ENCODE data around the gene LRRK1. TPM values are rescaled to one million over a fixed set of nuclear protein-coding genes. Genes with fewer than 3 reads are reported as not detected.

LRRK1 gene
- total RNA-seq, 1 donor from 2014 or later, result 10.8 TPM

- DNase-seq, result no peak
Measured at GRCh38 chr15:100892013-100892355, 27.2 kb upstream of the LRRK1 start.

- DNase-seq, result no peak
Measured at GRCh38 chr15:100893261-100893963, 25.7 kb upstream of the LRRK1 start.

- no peak for DNase-seq
Measured at GRCh38 chr15:100893964-100894295, 25.2 kb upstream of the LRRK1 start.

- DNase-seq, result no peak
Measured at GRCh38 chr15:100895721-100896120, 23.4 kb upstream of the LRRK1 start.

- no peak for DNase-seq
Measured at GRCh38 chr15:100897221-100898151, 21.7 kb upstream of the LRRK1 start.

GRCh38 chr15:100898152-100898490 lies 21.0 kb upstream of the LRRK1 start:
- no peak for DNase-seq

GRCh38 chr15:100898661-100899462 lies 20.3 kb upstream of the LRRK1 start:
- no peak for DNase-seq

- no peak for DNase-seq
Measured at GRCh38 chr15:100899601-100900000, 19.6 kb upstream of the LRRK1 start.

GRCh38 chr15:100900136-100900794 lies 18.9 kb upstream of the LRRK1 start:
- DNase-seq, result no peak

GRCh38 chr15:100900795-100901169 lies 18.4 kb upstream of the LRRK1 start:
- no peak for DNase-seq

GRCh38 chr15:100901296-100901695 lies 17.9 kb upstream of the LRRK1 start:
- DNase-seq, result no peak

GRCh38 chr15:100901702-100902435 lies 17.3 kb upstream of the LRRK1 start:
- no peak for DNase-seq

- peak; percentile 89 for DNase-seq
Measured at GRCh38 chr15:100902436-100903167, 16.6 kb upstream of the LRRK1 start.

- DNase-seq, result no peak
Measured at GRCh38 chr15:100903168-100903554, 16.0 kb upstream of the LRRK1 start.

GRCh38 chr15:100905850-100906249 lies 13.3 kb upstream of the LRRK1 start:
- no peak for DNase-seq

- DNase-seq, result no peak
Measured at GRCh38 chr15:100908466-100908865, 10.7 kb upstream of the LRRK1 start.

GRCh38 chr15:100909565-100909964 lies 9.6 kb upstream of the LRRK1 start:
- DNase-seq, result no peak

GRCh38 chr15:100909989-100910955 lies 8.9 kb upstream of the LRRK1 start:
- no peak for DNase-seq

GRCh38 chr15:100911086-100911485 lies 8.1 kb upstream of the LRRK1 start:
- no peak for DNase-seq

- no peak for DNase-seq
Measured at GRCh38 chr15:100913961-100914360, 5.2 kb upstream of the LRRK1 start.
